Epithelial cell of esophagus (primary cell): ENCODE measurements around the gene NCK2.
A peak's percentile ranks its signal among the peaks of the same experiment; 100 is the strongest.

ENCODE experiments used
- DNase-seq: peaks from one replicate; pipeline ENCODE4 v3.0.0; 2010; ENCODE audit warnings: low read depth
- H3K4me3 ChIP-seq: 2 replicates; pipeline ENCODE4 v1.5.1; 2011; ENCODE audit warnings: mild to moderate bottlenecking, low read length, control low read depth
- CTCF ChIP-seq: IDR thresholded peaks from 2 replicates; pipeline ENCODE4 v1.5.1; 2011; ENCODE audit warnings: low read depth, mild to moderate bottlenecking, low read length, control low read depth, inconsistent platforms; ENCODE audit not compliant: insufficient read depth; ENCODE audit errors: missing control alignments

Gene NCK2

DNA sequence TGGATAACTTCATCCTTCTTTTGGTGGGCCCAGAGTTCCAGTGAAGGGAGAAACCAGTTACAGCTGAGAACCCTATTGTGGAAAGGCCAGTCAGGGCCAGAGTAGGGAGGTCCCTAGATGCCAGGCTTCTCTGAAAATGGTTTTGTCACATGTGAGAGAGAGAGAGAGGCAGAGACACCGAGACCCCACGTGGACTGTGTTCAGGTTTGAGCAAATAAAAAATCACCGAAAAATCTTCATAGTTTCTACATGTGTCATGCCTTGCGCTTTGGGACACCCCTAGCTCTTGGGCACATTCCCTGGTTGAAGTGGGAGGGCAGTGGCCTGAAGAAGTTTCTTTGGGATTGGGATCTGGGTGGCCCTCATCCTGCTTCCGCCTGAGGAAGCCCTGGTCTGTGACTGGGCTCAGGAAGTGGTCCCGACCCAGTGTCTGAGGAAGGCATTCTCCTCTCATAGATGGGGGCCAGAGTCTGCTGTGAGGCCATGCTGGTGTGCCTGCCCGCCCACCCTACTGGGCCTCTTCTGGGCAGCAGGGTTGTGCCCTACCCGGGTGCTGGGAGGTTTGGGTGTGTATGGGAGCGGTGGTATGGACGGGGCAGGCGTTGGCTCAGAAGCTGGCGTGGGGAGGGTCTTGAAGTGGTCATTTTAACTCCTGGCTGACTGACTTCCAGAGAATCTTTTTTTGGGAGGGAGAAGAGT, 16.1 kb downstream of the NCK2 start:
- DNase-seq: no peak
- no peak overlapping the region for H3K4me3 ChIP-seq
- no peak for TF ChIP-seq CTCF

DNA sequence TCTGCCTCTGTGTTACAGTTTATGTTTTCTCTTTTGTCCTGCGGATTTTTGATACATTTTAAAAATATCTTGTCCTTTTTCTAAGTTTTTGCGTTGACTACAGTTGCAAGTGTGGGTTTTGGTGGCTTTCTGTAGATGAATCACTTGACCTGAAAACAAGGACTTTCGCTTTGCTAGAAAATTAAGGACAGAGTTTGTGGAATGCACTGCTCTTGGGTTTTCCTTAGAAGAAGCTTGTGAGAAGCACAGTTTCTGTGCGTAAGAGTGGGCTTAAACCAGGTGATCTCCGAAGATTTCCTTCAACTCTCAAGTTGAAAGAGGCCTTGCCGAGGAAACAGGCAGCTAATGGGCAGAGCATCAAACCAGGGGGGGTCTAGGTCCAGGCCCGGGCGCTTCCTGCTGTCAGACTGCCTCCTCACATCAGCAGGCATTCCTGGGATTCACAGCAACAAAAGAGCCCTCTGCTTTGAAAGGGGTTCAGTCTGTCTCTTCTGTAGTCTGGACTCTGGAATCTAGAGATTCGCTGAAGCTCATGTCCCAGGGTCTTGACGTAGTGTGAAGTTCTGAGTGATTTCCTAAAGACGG, 17.3 kb downstream of the NCK2 start:
- H3K4me3 ChIP-seq: no peak overlapping the region
- no peak for DNase-seq
- no peak for TF ChIP-seq CTCF

GRCh38 chr2:105763076-105763475, 18.4 kb downstream of the NCK2 start:
- no peak for DNase-seq
- TF ChIP-seq CTCF: no peak
- H3K4me3 ChIP-seq: no peak overlapping the region

DNA sequence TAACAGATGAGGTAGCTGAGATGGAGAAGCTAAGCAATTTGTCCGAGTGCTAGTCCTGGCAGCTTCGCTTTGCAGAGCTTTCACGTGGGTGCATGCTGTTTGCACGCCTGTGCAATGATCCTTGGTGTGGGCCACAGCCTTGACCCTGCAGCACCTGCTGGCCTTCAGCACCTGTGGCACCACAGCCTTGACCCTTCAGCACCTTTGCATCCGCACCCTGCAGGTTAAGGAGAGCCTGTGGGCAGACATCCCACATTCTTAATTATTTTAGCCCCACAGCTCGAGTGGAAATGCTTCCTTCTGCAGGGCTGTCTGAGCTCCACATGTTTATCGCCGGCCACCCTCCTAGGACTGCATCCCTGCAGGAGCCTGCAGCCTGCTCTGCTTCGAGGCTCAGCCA, 19.3 kb downstream of the NCK2 start:
- DNase-seq: no peak
- no peak for TF ChIP-seq CTCF
- no peak overlapping the region for H3K4me3 ChIP-seq

- no peak overlapping the region for H3K4me3 ChIP-seq
- no peak for TF ChIP-seq CTCF
- DNase-seq: peak; percentile 89
Measured at GRCh38 chr2:105765415-105766299, 20.9 kb downstream of the NCK2 start.

GRCh38 chr2:105766300-105766866, 21.7 kb downstream of the NCK2 start:
- no peak for DNase-seq
- no peak overlapping the region for H3K4me3 ChIP-seq
- TF ChIP-seq CTCF: no peak
